ENCODE measurements around the gene PTPRE.

DNA sequence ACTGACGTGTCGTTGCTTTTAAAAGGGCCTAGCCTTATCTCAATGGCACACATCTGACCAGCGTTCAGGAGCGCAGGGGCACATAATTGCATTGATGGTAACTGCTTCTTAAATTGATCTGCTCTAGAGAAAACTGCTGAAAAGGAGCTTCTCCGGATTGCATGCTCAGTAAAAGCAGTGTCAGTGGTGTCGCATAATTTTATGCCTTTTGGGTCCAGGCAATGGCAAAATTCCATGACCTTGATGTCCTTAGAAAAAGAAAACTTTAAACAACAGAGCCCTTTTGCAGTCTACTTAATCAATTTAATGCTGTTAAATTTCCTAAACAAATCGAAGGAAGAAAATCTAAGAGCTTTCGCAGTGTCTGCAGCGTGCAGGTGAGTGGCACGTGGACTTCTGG lies 75.7 kb downstream of the PTPRE start:
- TF ChIP-seq POLR2AphosphoS5 (IDR thresholded peaks at IDR 0.05; ENCODE audit: low read depth, low read length) (no peak), TAF1 (IDR thresholded peaks at IDR 0.05; ENCODE audit: low read depth, low read length) (no peak), POLR2A (IDR thresholded peaks at IDR 0.05; ENCODE audit: low read depth, low read length) (no peak), POU2F2 (IDR thresholded peaks at IDR 0.05; ENCODE audit: low read depth, low read length) (no peak), SPI1 (IDR thresholded peaks at IDR 0.05; ENCODE audit: low read depth, low read length) (no peak)
